Testis (tissue), 3 donors: ENCODE results near the gene FLNB. TPM values are rescaled to one million over a fixed set of nuclear protein-coding genes. Genes with fewer than 3 reads are reported as not detected.

Experiments used
- DNase-seq: peaks from one replicate; pipeline ENCODE4 v3.0.0-alpha.2; 2019
- H3K27ac ChIP-seq, 2 donors: fragments of 200-600 bp; sonication (generic); one replicate each; pipeline ENCODE4 v1.5.1; 2019
- H3K27me3 ChIP-seq: fragments of 200-600 bp; sonication (generic); one replicate; pipeline ENCODE4 v1.5.1; 2019
- H3K36me3 ChIP-seq: fragments of 200-600 bp; sonication (generic); one replicate; pipeline ENCODE4 v1.5.1; 2017; ENCODE audit warnings: low read depth; ENCODE audit errors: missing control alignments
- H3K4me1 ChIP-seq: fragments of 200-600 bp; sonication (generic); one replicate; pipeline ENCODE4 v1.5.1; 2019
- H3K4me3 ChIP-seq, 2 donors: fragments of 200-600 bp; sonication (generic); one replicate each; pipeline ENCODE4 v1.5.1; 2017 to 2019
- H3K9me3 ChIP-seq: fragments of 200-600 bp; sonication (generic); one replicate; pipeline ENCODE4 v1.5.1; 2017
- CTCF ChIP-seq, 3 experiments: fragments of 450-650 bp in 2 of 3; fragments of 200-600 bp in 1 of 3; sonication (generic) in 1 of 3; IDR thresholded peaks; one replicate each; pipeline ENCODE4 v1.5.1; 2016 to 2019; ENCODE audit warnings: antibody characterized with exemption in 3 of 3, mild to moderate bottlenecking in 2 of 3, moderate library complexity in 1 of 3
- POLR2A ChIP-seq: fragments of 450-650 bp; IDR thresholded peaks from one replicate; pipeline ENCODE4 v1.6.1; 2017; ENCODE audit warnings: antibody characterized with exemption, mild to moderate bottlenecking, moderate library complexity
- WGBS, 2 donors: methylation state at CpG; one replicate each; pipeline ENCODE4 v1.1.5; 2018; 5-methylcytosine and 5-hydroxymethylcytosine counted together
- intact Hi-C: fragments of 100-400 bp; cut with DNase I; formaldehyde crosslinking; loops from one replicate; pipeline ENCODE4 v1.15.1; 2023; ENCODE audit warnings: low total_unique reads
- polyA plus RNA-seq: library from polyadenylated mRNA; stranded (reverse); fragments of 350-450 nt; fragmentation: Illumina TruSeq; extraction: RNeasy Lipid Tissue Mini Kit (QIAGEN cat#74804); gene quantifications from one replicate; pipeline ENCODE4 v1.2.3, GENCODE V29; 2014; ENCODE audit warnings: low read depth, low replicate concordance; ENCODE audit not compliant: insufficient read depth
- total RNA-seq, 2 donors: library from RNA; depleted of rRNA; stranded (reverse); fragments of >200 nt; gene quantifications; one replicate each; pipeline ENCODE4 v1.2.3, GENCODE V29; 2016

FLNB gene
- total and polyA plus RNA-seq, 3 donors from 2014 or later, result 105 to 199 (median 166) TPM

- H3K4me3 ChIP-seq, result no peak overlapping the region
- intact Hi-C loops, result no loop called here
Measured at GRCh38 chr3:58144478-58145325, 136.5 kb downstream of the FLNB start.

GRCh38 chr3:58148049-58148448, 139.8 kb downstream of the FLNB start:
- no peaks in the 10 kb centered on the region for H3K36me3 ChIP-seq
- TF ChIP-seq CTCF (IDR thresholded peaks at IDR 0.05) (no peak), POLR2A (no peak)
- no peaks in the 10 kb centered on the region for H3K27me3 ChIP-seq
- no peak for DNase-seq
- 97 to 98% methylated on average over 6 to 9 of the region's 9 CpGs for WGBS, 2 donors
- no peak overlapping the region for H3K4me3 ChIP-seq
- H3K9me3 ChIP-seq, result no peaks in the 10 kb centered on the region
- peaks cover 3% of the 10 kb centered on the region for H3K4me1 ChIP-seq
- no peak overlapping the region for H3K27ac ChIP-seq
- intact Hi-C loops, result no loop called here

More at GRCh38 chr3:58144478-58145325, 136.5 kb downstream of the FLNB start:
- no peak for DNase-seq
- Histone ChIP-seq H3K36me3 (no peaks in the 10 kb centered on the region), H3K9me3 (no peaks in the 10 kb centered on the region), H3K4me1 (no peaks in the 10 kb centered on the region), H3K27ac (no peak overlapping the region), H3K27me3 (no peaks in the 10 kb centered on the region)
- TF ChIP-seq POLR2A (no peak), CTCF (IDR thresholded peaks at IDR 0.05) (no peak)
- 85 to 92% methylated on average over 7 of the region's 7 CpGs for WGBS, 2 donors

- Histone ChIP-seq H3K4me1 (peaks cover 3% of the 10 kb centered on the region), H3K27me3 (no peaks in the 10 kb centered on the region), H3K36me3 (no peaks in the 10 kb centered on the region), H3K27ac (no peak overlapping the region), H3K4me3 (no peak overlapping the region), H3K9me3 (no peaks in the 10 kb centered on the region)
- no peak for DNase-seq
- TF ChIP-seq CTCF (IDR thresholded peaks at IDR 0.05) (no peak), POLR2A (no peak)
- intact Hi-C loops, result no loop called here
- WGBS, 2 donors, result 64 to 68% methylated on average over 14 of the region's 14 CpGs
Measured at GRCh38 chr3:58150130-58150809, 142.0 kb downstream of the FLNB start.

DNA sequence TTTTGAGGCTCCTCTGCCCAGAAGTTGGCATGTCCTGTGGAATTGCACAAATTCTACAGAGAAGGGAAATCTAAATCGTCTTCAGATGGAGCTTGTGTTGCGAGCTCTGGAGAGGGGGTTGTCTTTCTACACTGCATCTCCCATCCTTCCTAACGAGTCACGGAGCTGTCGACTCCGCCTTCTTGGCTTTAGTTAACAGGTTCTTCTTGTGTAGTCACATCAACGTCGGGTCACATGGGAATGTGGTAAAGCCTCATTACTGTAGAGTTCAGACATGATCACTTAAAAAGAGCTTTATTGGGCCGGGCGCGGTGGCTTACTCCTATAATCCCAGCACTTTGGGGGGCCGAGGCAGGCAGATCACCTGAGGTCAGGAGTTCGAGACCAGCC, 142.6 kb downstream of the FLNB start:
- 79 to 92% methylated on average over 13 of the region's 13 CpGs for WGBS, 2 donors
- TF ChIP-seq POLR2A, result no peak
- TF ChIP-seq CTCF (IDR thresholded peaks at IDR 0.05), result no peak
- no peak for DNase-seq
- Histone ChIP-seq H3K4me3 (no peak overlapping the region), H3K27me3 (no peaks in the 10 kb centered on the region), H3K27ac (no peak overlapping the region), H3K4me1 (peaks cover 3% of the 10 kb centered on the region), H3K9me3 (no peaks in the 10 kb centered on the region), H3K36me3 (no peaks in the 10 kb centered on the region)
- intact Hi-C loops, result no loop called here
